Smooth muscle cell (in vitro differentiated cells): ENCODE measurements around the gene HMOX2. TPM values are rescaled to one million over a fixed set of nuclear protein-coding genes. Genes with fewer than 3 reads are reported as not detected.
A peak's percentile ranks its signal among the peaks of the same experiment; 100 is the strongest.

Experiments used
- DNase-seq: peaks from one replicate; lab custom pipeline; 2025; ENCODE audit not compliant: unreplicated experiment; lab: John Stamatoyannopoulos, UW
- H2AFZ ChIP-seq: fragments of 200-600 bp; sonication (generic); 2 replicates; pipeline ENCODE4 v1.6.0; 2016; ENCODE audit warnings: antibody characterized with exemption, low read depth, mild to moderate bottlenecking
- H3F3A ChIP-seq: fragments of 200-600 bp; sonication (generic); 2 replicates; pipeline ENCODE4 v1.6.0; 2017; ENCODE audit warnings: antibody characterized with exemption, low read depth
- H3K27ac ChIP-seq: fragments of 200-600 bp; sonication (generic); 2 replicates; pipeline ENCODE4 v1.5.1; 2016; ENCODE audit warnings: low read depth, mild to moderate bottlenecking
- H3K27me3 ChIP-seq: fragments of 200-600 bp; sonication (generic); 2 replicates; pipeline ENCODE4 v1.6.1; 2016; ENCODE audit warnings: low read depth, mild to moderate bottlenecking
- H3K36me3 ChIP-seq: fragments of 200-600 bp; sonication (generic); 2 replicates; pipeline ENCODE4 v1.5.1; 2016; ENCODE audit warnings: low read depth
- H3K4me1 ChIP-seq: fragments of 200-600 bp; sonication (generic); 2 replicates; pipeline ENCODE4 v1.5.1; 2016; ENCODE audit warnings: low read depth
- H3K4me2 ChIP-seq: fragments of 200-600 bp; sonication (generic); 2 replicates; pipeline ENCODE4 v1.6.0; 2016; ENCODE audit warnings: mild to moderate bottlenecking
- H3K4me3 ChIP-seq: fragments of 200-600 bp; sonication (generic); 2 replicates; pipeline ENCODE4 v1.5.1; 2016; ENCODE audit warnings: mild to moderate bottlenecking
- H3K79me2 ChIP-seq: fragments of 200-600 bp; sonication (generic); 2 replicates; pipeline ENCODE4 v1.6.0; 2016; ENCODE audit warnings: low read depth, mild to moderate bottlenecking
- H3K9ac ChIP-seq: fragments of 200-600 bp; sonication (generic); 2 replicates; pipeline ENCODE4 v1.6.0; 2016; ENCODE audit warnings: low read depth
- H3K9me3 ChIP-seq: fragments of 200-600 bp; sonication (generic); replicated peaks from 2 replicates; pipeline ENCODE4 v1.5.1; 2016; ENCODE audit warnings: low read depth
- H4K20me1 ChIP-seq: fragments of 200-600 bp; sonication (generic); 2 replicates; pipeline ENCODE4 v1.6.0; 2016; ENCODE audit warnings: low read depth
- CTCF ChIP-seq: fragments of 200-600 bp; sonication (generic); IDR thresholded peaks from 2 replicates; pipeline ENCODE4 v1.5.1; 2017; ENCODE audit warnings: borderline replicate concordance, mild to moderate bottlenecking, antibody characterized with exemption; ENCODE audit not compliant: insufficient read depth, poor library complexity, severe bottlenecking
- WGBS: methylation state at CpG from one replicate; pipeline ENCODE4 v1.1.7; 2016; ENCODE audit warnings: low lambda C conversion rate; 5-methylcytosine and 5-hydroxymethylcytosine counted together
- polyA plus RNA-seq: library from polyadenylated mRNA; unstranded; fragments of >200 nt; fragmentation: Nextera tagmentation; extraction: Ambion mirVana; gene quantifications from 2 replicates; pipeline ENCODE4 v1.2.1, GENCODE V29; 2016
- total RNA-seq: library from RNA; depleted of rRNA; stranded (reverse); fragments of >200 nt; gene quantifications from 2 replicates; pipeline ENCODE4 v1.2.3, GENCODE V29; 2014

HMOX2 gene
- total and polyA plus RNA-seq, 2 experiments from 2014 or later, result 35.3 to 54.2 TPM

- Histone ChIP-seq H3F3A (peaks cover 12% of the 10 kb centered on the region), H3K79me2 (peaks cover 19% of the 10 kb centered on the region), H4K20me1 (peaks cover 88% of the 10 kb centered on the region), H3K9me3 (no peaks in the 10 kb centered on the region), H3K36me3 (no peaks in the 10 kb centered on the region), H3K4me1 (peaks cover 24% of the 10 kb centered on the region), H3K4me3 (no peak overlapping the region), H3K27ac (no peak overlapping the region), H3K27me3 (no peaks in the 10 kb centered on the region), H3K9ac (no peak overlapping the region), H2AFZ (no peak overlapping the region), H3K4me2 (no peak overlapping the region)
- WGBS, result 61% methylated on average over 13 of the region's 13 CpGs
- no peak for DNase-seq
- no peak for TF ChIP-seq CTCF
Observed at GRCh38 chr16:4525634-4526277, 49.6 kb downstream of the HMOX2 start.

- Histone ChIP-seq H3K9ac (no peak overlapping the region), H3K4me3 (no peak overlapping the region)
Observed at GRCh38 chr16:4529085-4530060, 53.2 kb downstream of the HMOX2 start.

GRCh38 chr16:4531811-4532210, 55.6 kb downstream of the HMOX2 start:
- H3K9ac ChIP-seq, result no peak overlapping the region
- no peak overlapping the region for H3K4me2 ChIP-seq
- peaks cover 86% of the 10 kb centered on the region for H4K20me1 ChIP-seq
- H3K27ac ChIP-seq, result peak overlapping the region; percentile 49
- TF ChIP-seq CTCF, result no peak
- no peak overlapping the region for H2AFZ ChIP-seq
- 99% methylated on average over 8 of the region's 8 CpGs for WGBS
- H3F3A ChIP-seq, result peaks cover 12% of the 10 kb centered on the region
- H3K4me3 ChIP-seq, result no peak overlapping the region
- H3K9me3 ChIP-seq, result no peaks in the 10 kb centered on the region
- H3K27me3 ChIP-seq, result no peaks in the 10 kb centered on the region
- H3K4me1 ChIP-seq, result peaks cover 11% of the 10 kb centered on the region
- no peak for DNase-seq
- H3K79me2 ChIP-seq, result peaks cover 34% of the 10 kb centered on the region
- H3K36me3 ChIP-seq, result no peaks in the 10 kb centered on the region

More at GRCh38 chr16:4529085-4530060, 53.2 kb downstream of the HMOX2 start:
- Histone ChIP-seq H3K9me3 (no peaks in the 10 kb centered on the region), H4K20me1 (peaks cover 94% of the 10 kb centered on the region), H3K27ac (peak overlapping the region; percentile 84), H3K27me3 (no peaks in the 10 kb centered on the region), H2AFZ (no peak overlapping the region), H3K4me2 (peak overlapping the region; percentile 48), H3F3A (peaks cover 12% of the 10 kb centered on the region), H3K4me1 (peaks cover 11% of the 10 kb centered on the region), H3K36me3 (no peaks in the 10 kb centered on the region), H3K79me2 (peaks cover 19% of the 10 kb centered on the region)
- TF ChIP-seq CTCF, result no peak
- WGBS, result 40% methylated on average over 16 of the region's 16 CpGs
- no peak for DNase-seq
